OCI-LY7 (cell line): ENCODE data around the gene NME7. TPM values are rescaled to one million over a fixed set of nuclear protein-coding genes. Genes with fewer than 3 reads are reported as not detected.

Experiments
- BruUV-seq: library from RNA; stranded (reverse); fragments of 400-500 nt; replicated peaks from 2 replicates; lab custom pipeline; 2021; lab: Mats Ljungman, UMichigan
- CTCF ChIA-PET: fragments of 300-600 bp; sonication (Branson Sonifier 250); formaldehyde crosslinking; loops from one replicate; lab custom pipeline; 2022; ENCODE audit warnings: antibody characterized with exemption; ENCODE audit not compliant: unreplicated experiment; lab: Charles Lee
- POLR2A ChIA-PET: fragments of 300-600 bp; sonication (Branson Sonifier 250); formaldehyde crosslinking; loops from one replicate; lab custom pipeline; 2022; ENCODE audit warnings: antibody characterized with exemption; lab: Charles Lee
- DNase-seq: peaks from one replicate; pipeline ENCODE4 v3.0.0-alpha.2; 2015; ENCODE audit warnings: low spot score
- H2AFZ ChIP-seq: fragments of 200-600 bp; sonication (generic), shearing (Covaris generic); 2 replicates; pipeline ENCODE4 v1.6.1; 2014; ENCODE audit warnings: mild to moderate bottlenecking, antibody characterized with exemption, low read length, moderate library complexity
- H3K27ac ChIP-seq: fragments of 200-600 bp; sonication (generic); 2 replicates; pipeline ENCODE4 v1.5.1; 2014; ENCODE audit warnings: mixed run types, low read depth, mild to moderate bottlenecking, moderate library complexity, low read length, inconsistent platforms; ENCODE audit not compliant: poor library complexity, severe bottlenecking
- H3K36me3 ChIP-seq: fragments of 200-600 bp; sonication (generic); 2 replicates; pipeline ENCODE4 v1.6.1; 2014; ENCODE audit warnings: mild to moderate bottlenecking, antibody characterized with exemption, low read length, moderate library complexity, mixed read lengths; ENCODE audit not compliant: insufficient read depth
- H3K4me1 ChIP-seq: fragments of 200-600 bp; sonication (generic); 2 replicates; pipeline ENCODE4 v1.5.1; 2014; ENCODE audit warnings: mild to moderate bottlenecking, low read length; ENCODE audit not compliant: insufficient read depth, poor library complexity, severe bottlenecking
- H3K4me2 ChIP-seq: fragments of 200-600 bp; sonication (generic); 2 replicates; pipeline ENCODE4 v1.6.1; 2014; ENCODE audit warnings: mild to moderate bottlenecking, low read length
- H3K4me3 ChIP-seq: fragments of 200-600 bp; sonication (generic); 2 replicates; pipeline ENCODE4 v1.5.1; 2014; ENCODE audit warnings: mild to moderate bottlenecking, low read depth, low read length; ENCODE audit not compliant: poor library complexity, severe bottlenecking
- H3K79me2 ChIP-seq: fragments of 200-600 bp; sonication (generic); 2 replicates; pipeline ENCODE4 v1.6.1; 2016; ENCODE audit warnings: low read depth, mild to moderate bottlenecking, low read length, moderate library complexity, mixed read lengths; ENCODE audit not compliant: insufficient read depth
- H3K9me2 ChIP-seq: fragments of 200-600 bp; sonication (generic); 2 replicates; pipeline ENCODE4 v1.6.1; 2016; ENCODE audit warnings: mild to moderate bottlenecking, low read length, mixed read lengths; ENCODE audit not compliant: insufficient read depth
- H3K9me3 ChIP-seq: fragments of 200-600 bp; sonication (generic); 2 replicates; pipeline ENCODE4 v1.6.1; 2014; ENCODE audit warnings: mild to moderate bottlenecking, mixed run types, low read length, mixed read lengths
- H4K20me1 ChIP-seq: fragments of 200-600 bp; sonication (generic); 2 replicates; pipeline ENCODE4 v1.6.1; 2014; ENCODE audit warnings: mild to moderate bottlenecking, antibody characterized with exemption, low read length, moderate library complexity, mixed read lengths; ENCODE audit not compliant: insufficient read depth
- EZH2phosphoT487 ChIP-seq: fragments of 200-600 bp; sonication (generic); IDR thresholded peaks from 2 replicates; pipeline ENCODE4 v1.6.1; 2018; ENCODE audit warnings: low read depth, borderline replicate concordance, mild to moderate bottlenecking, mixed run types, antibody characterized with exemption, low read length, moderate library complexity, mixed read lengths
- intact Hi-C: fragments of 100-400 bp; cut with micrococcal nuclease; formaldehyde crosslinking; loops from one replicate; pipeline ENCODE4 v1.10.0; 2022; ENCODE audit not compliant: unreplicated experiment
- total RNA-seq, 2 experiments: library from RNA; depleted of rRNA in 1 of 2; stranded (reverse); fragments of >200 nt in 1 of 2; shearing (Covaris generic) in 1 of 2; gene quantifications; 2 replicates each; pipeline ENCODE4 v1.2.3, GENCODE V29; 2014 to 2022
- TF ChIP-seq, protein P1 (sequence below): fragments of 200-600 bp; sonication (generic); conservative IDR thresholded peaks from 2 replicates; pipeline ENCODE4 v1.5.1; 2014; ENCODE audit warnings: mild to moderate bottlenecking, antibody characterized with exemption, low read length, moderate library complexity, mixed read lengths

The NME7 gene
- total RNA-seq, 2 experiments from 2014 or later, result 9.3 to 17.0 TPM

DNA sequence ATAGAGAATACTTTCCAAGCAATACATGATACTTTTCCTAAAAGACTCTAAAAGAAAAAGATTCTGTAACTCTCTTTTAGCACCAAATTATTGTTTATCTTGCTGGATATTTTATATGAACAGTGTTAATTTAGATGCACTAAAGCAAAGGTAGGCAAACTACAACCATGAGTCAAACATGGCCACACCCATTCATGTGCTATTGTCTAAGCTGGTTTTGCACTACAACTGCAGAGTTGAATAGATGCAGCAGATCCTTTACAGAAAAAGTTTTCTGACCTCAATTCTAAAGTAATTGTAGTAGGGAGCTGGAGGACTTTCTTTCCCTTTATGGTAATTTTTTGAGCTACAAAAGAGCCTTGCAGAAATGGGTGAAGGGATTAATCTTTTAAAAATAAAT is 19.8 kb upstream of the NME7 start:
- no peak overlapping the region for H3K4me2 ChIP-seq
- TF ChIP-seq, protein P1, sequence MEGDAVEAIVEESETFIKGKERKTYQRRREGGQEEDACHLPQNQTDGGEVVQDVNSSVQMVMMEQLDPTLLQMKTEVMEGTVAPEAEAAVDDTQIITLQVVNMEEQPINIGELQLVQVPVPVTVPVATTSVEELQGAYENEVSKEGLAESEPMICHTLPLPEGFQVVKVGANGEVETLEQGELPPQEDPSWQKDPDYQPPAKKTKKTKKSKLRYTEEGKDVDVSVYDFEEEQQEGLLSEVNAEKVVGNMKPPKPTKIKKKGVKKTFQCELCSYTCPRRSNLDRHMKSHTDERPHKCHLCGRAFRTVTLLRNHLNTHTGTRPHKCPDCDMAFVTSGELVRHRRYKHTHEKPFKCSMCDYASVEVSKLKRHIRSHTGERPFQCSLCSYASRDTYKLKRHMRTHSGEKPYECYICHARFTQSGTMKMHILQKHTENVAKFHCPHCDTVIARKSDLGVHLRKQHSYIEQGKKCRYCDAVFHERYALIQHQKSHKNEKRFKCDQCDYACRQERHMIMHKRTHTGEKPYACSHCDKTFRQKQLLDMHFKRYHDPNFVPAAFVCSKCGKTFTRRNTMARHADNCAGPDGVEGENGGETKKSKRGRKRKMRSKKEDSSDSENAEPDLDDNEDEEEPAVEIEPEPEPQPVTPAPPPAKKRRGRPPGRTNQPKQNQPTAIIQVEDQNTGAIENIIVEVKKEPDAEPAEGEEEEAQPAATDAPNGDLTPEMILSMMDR, result no peak
- TF ChIP-seq EZH2phosphoT487, result no peak
- CTCF ChIA-PET, result no interaction called here
- H3K9me2 ChIP-seq, result no peaks in the 10 kb centered on the region
- no peaks in the 10 kb centered on the region for H3K4me1 ChIP-seq
- H4K20me1 ChIP-seq, result no peaks in the 10 kb centered on the region
- BruUV-seq, result no TSS peak
- H3K27ac ChIP-seq, result no peak overlapping the region
- no peak overlapping the region for H2AFZ ChIP-seq
- DNase-seq, result no peak
- POLR2A ChIA-PET, result interaction anchor here (0.5 to 0.7 kb wide), 3 partner anchors 9 to 161 kb away, joined by 3 to 4 read pairs (median 3); no protein-coding TSS in a partner anchor
- no peaks in the 10 kb centered on the region for H3K9me3 ChIP-seq
- intact Hi-C loops, result no loop called here
- no peak overlapping the region for H3K4me3 ChIP-seq
- H3K79me2 ChIP-seq, result no peaks in the 10 kb centered on the region
- peaks cover 46% of the 10 kb centered on the region for H3K36me3 ChIP-seq

DNA sequence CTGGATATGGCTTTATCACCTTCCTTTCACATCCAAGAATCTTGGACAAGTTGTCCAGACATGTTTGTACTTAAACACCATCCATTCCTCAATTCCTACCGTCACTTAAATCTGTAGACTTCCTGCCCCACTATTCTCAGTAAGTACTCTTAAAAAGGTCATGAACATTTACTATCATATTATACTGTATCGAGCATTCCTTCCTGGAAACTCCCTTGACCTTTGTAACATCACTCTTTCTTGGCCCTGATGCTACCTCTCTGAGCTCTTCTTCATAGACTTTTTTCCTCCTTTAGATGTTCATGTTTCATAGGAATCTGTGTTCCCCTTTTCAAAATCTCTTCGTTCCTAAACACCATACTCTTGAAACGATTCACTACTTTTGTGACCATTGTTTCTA is 15.9 kb upstream of the NME7 start:
- no peaks in the 10 kb centered on the region for H3K79me2 ChIP-seq
- H3K4me3 ChIP-seq, result no peak overlapping the region
- no peaks in the 10 kb centered on the region for H3K9me3 ChIP-seq
- no peak for TF ChIP-seq EZH2phosphoT487
- TF ChIP-seq, protein P1, result no peak
- no peak overlapping the region for H2AFZ ChIP-seq
- no peaks in the 10 kb centered on the region for H3K4me1 ChIP-seq
- intact Hi-C loops, result no loop called here
- peaks cover 41% of the 10 kb centered on the region for H3K36me3 ChIP-seq
- DNase-seq, result no peak
- H3K9me2 ChIP-seq, result no peaks in the 10 kb centered on the region
- H3K4me2 ChIP-seq, result no peak overlapping the region
- no peaks in the 10 kb centered on the region for H4K20me1 ChIP-seq
- no peak overlapping the region for H3K27ac ChIP-seq
- ChIA-PET CTCF (no interaction called here), POLR2A (interaction anchor here (0.7 kb wide), 1 partner anchor 38 kb away, joined by 4 read pairs; no protein-coding TSS in a partner anchor)
- BruUV-seq, result no TSS peak

DNA sequence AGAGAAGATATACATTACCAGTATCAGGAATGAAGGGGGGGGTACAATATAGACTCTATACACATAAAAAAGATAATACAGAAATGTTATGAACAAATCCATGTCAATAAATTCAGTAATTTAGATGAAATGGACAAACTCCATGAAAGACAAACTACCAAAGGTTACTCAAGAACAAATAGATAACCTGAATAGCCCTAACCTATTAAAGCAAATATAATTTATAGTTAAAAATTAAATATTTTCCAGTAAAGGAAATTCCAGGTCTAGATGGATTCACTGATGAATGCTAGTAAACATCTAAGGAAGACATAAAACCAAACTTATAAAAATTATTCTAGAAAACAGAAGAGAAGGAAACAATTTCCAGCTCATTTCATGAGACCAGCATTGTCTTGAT is 13.6 kb upstream of the NME7 start:
- BruUV-seq, result no TSS peak
- intact Hi-C loops, result no loop called here

More for the DNA sequence above, 13.6 kb upstream of the NME7 start:
- no peaks in the 10 kb centered on the region for H3K79me2 ChIP-seq
- H3K27ac ChIP-seq, result no peak overlapping the region
- H3K4me3 ChIP-seq, result no peak overlapping the region
- ChIA-PET POLR2A (interaction anchor here (1.0 kb wide), 1 partner anchor 321 kb away, joined by 4 read pairs; no protein-coding TSS in a partner anchor), CTCF (no interaction called here)
- no peaks in the 10 kb centered on the region for H3K9me3 ChIP-seq
- DNase-seq, result no peak
- no peak overlapping the region for H2AFZ ChIP-seq
- TF ChIP-seq, protein P1, result no peak
- TF ChIP-seq EZH2phosphoT487, result no peak
- peaks cover 49% of the 10 kb centered on the region; the same call in 1 of the 2 replicates for H3K36me3 ChIP-seq
- no peaks in the 10 kb centered on the region for H3K9me2 ChIP-seq
- H3K4me2 ChIP-seq, result no peak overlapping the region
- no peaks in the 10 kb centered on the region for H3K4me1 ChIP-seq
- no peaks in the 10 kb centered on the region for H4K20me1 ChIP-seq
